Astrocyte (in vitro differentiated cells and primary cell): Measurements from ENCODE around the gene PSMB11. TPM values are rescaled to one million over a fixed set of nuclear protein-coding genes. Genes with fewer than 3 reads are reported as not detected.

ENCODE experiments used
- total RNA-seq: library from RNA; stranded (reverse); gene quantifications from 2 replicates; pipeline ENCODE4 v1.2.1, GENCODE V29; 2021

PSMB11 gene
- total RNA-seq, 1 donor from 2014 or later: not detected

Other genes with a start within 250 kb of the PSMB11 start
- 13.3 and 14.3 TPM in 2 replicates for gene SLC7A7, start 226.8 kb upstream of the PSMB11 start, total RNA-seq
- 169 and 182 TPM in 2 replicates for gene MRPL52, start 212.3 kb upstream of the PSMB11 start, total RNA-seq
- 911 and 1,063 TPM in 2 replicates for gene MMP14, start 205.6 kb upstream of the PSMB11 start, total RNA-seq
- 142 and 157 TPM in 2 replicates for gene LRP10, start 170.5 kb upstream of the PSMB11 start, total RNA-seq
- gene REM2, start 159.0 kb upstream of the PSMB11 start, total RNA-seq: 0.48 and 0.79 TPM in 2 replicates
- 43.9 and 49.3 TPM in 2 replicates for gene RBM23, start 123.1 kb upstream of the PSMB11 start, total RNA-seq
- 84.2 and 91.6 TPM in 2 replicates for gene PRMT5, start 112.8 kb upstream of the PSMB11 start, total RNA-seq
- gene HAUS4, start 85.1 kb upstream of the PSMB11 start, total RNA-seq: 6.6 and 10.4 TPM in 2 replicates
- gene AJUBA, start 59.7 kb upstream of the PSMB11 start, total RNA-seq: 117 and 146 TPM in 2 replicates
- 3.6 and 3.8 TPM in 2 replicates for gene C14orf93, start 32.1 kb upstream of the PSMB11 start, total RNA-seq
- gene PSMB5, start 7.3 kb upstream of the PSMB11 start, total RNA-seq: 232 and 239 TPM in 2 replicates
- gene CDH24, start 15.3 kb downstream of the PSMB11 start, total RNA-seq: 17.4 and 22.2 TPM in 2 replicates
- 186 and 208 TPM in 2 replicates for gene ACIN1, start 52.9 kb downstream of the PSMB11 start, total RNA-seq
- gene C14orf119, start 53.3 kb downstream of the PSMB11 start, total RNA-seq: 79.5 and 83.9 TPM in 2 replicates
- not detected in 2 replicates for gene CIROP, start 62.8 kb downstream of the PSMB11 start, total RNA-seq
- not detected in 2 replicates for gene CEBPE, start 77.0 kb downstream of the PSMB11 start, total RNA-seq
- 4.0 and 6.5 TPM in 2 replicates for gene SLC7A8, start 141.4 kb downstream of the PSMB11 start, total RNA-seq
- not detected in 2 replicates for gene RNF212B, start 195.7 kb downstream of the PSMB11 start, total RNA-seq
- 13.7 and 16.6 TPM in 2 replicates for gene HOMEZ, start 243.9 kb downstream of the PSMB11 start, total RNA-seq